CD1c-positive myeloid dendritic cell (primary cell): Measurements from ENCODE around the gene ZFHX2.
A peak's percentile ranks its signal among the peaks of the same experiment; 100 is the strongest.

ENCODE experiments used
- DNase-seq: peaks from one replicate; pipeline ENCODE4 v3.0.0-alpha.2; 2016; ENCODE audit errors: extremely low spot score

The ZFHX2 gene

GRCh38 chr14:23559926-23560520 is 8.5 kb upstream of the ZFHX2 start:
- no peak for DNase-seq

GRCh38 chr14:23559010-23559925 is 7.7 kb upstream of the ZFHX2 start:
- peak; percentile 64 for DNase-seq

GRCh38 chr14:23558346-23559009 is 6.9 kb upstream of the ZFHX2 start:
- no peak for DNase-seq

GRCh38 chr14:23557946-23558345 is 6.4 kb upstream of the ZFHX2 start:
- DNase-seq = no peak

GRCh38 chr14:23557521-23557920 is 6.0 kb upstream of the ZFHX2 start:
- no peak for DNase-seq

- DNase-seq = no peak
These were observed 5.3 kb upstream of the ZFHX2 start for GRCh38 chr14:23556700-23557440.

- DNase-seq = peak; percentile 94
These were observed 4.5 kb upstream of the ZFHX2 start, which contains the start of gene THTPA for GRCh38 chr14:23555882-23556699. Gene THTPA (plus strand): TSS chr14:23556271. CDS start chr14:23556758, 487 bp downstream.

GRCh38 chr14:23555533-23555881 is 3.9 kb upstream of the ZFHX2 start:
- no peak for DNase-seq

- peak; percentile 32 for DNase-seq
These were observed 726 bp downstream of the ZFHX2 start for GRCh38 chr14:23550812-23551265.

GRCh38 chr14:23550131-23550811 is 1.3 kb downstream of the ZFHX2 start:
- no peak for DNase-seq

- peak; percentile 9 for DNase-seq
These were observed 2.9 kb downstream of the ZFHX2 start for GRCh38 chr14:23548351-23549318.

GRCh38 chr14:23547924-23548323 is 3.6 kb downstream of the ZFHX2 start:
- DNase-seq = no peak

- DNase-seq = no peak
These were observed 5.0 kb downstream of the ZFHX2 start for GRCh38 chr14:23546450-23547035.

GRCh38 chr14:23545740-23546365 is 5.7 kb downstream of the ZFHX2 start:
- DNase-seq = no peak

- DNase-seq = no peak
These were observed 6.8 kb downstream of the ZFHX2 start for GRCh38 chr14:23544511-23545447.

- DNase-seq = no peak
These were observed 8.2 kb downstream of the ZFHX2 start for GRCh38 chr14:23543403-23543802.

- DNase-seq = no peak
These were observed 9.3 kb downstream of the ZFHX2 start for GRCh38 chr14:23542261-23542660.
